Liver (tissue), 9 donors: ENCODE results near the gene FAM13B. TPM values are rescaled to one million over a fixed set of nuclear protein-coding genes. Genes with fewer than 3 reads are reported as not detected.

Source experiments
- DNase-seq: peaks from one replicate; pipeline ENCODE4 v3.0.0-alpha.2; 2017; ENCODE audit warnings: low spot score
- H3K27ac ChIP-seq, 2 donors: one replicate each; pipeline ENCODE4 v1.7.0; 2013; ENCODE audit warnings: inconsistent platforms in 2 of 2, low read length in 2 of 2, control low read depth in 1 of 2, low read depth in 1 of 2, mild to moderate bottlenecking in 1 of 2
- H3K27me3 ChIP-seq, 4 donors: one replicate each; pipeline versions ENCODE4 v1.6.1 to v1.7.0; 2013; ENCODE audit warnings: low read length in 3 of 4, inconsistent platforms in 1 of 4, mild to moderate bottlenecking in 1 of 4, moderate library complexity in 1 of 4; ENCODE audit not compliant: control insufficient read depth in 4 of 4, insufficient read depth in 4 of 4
- H3K36me3 ChIP-seq, 4 donors: one replicate each; pipeline versions ENCODE4 v1.6.1 to v1.7.0; 2013; ENCODE audit warnings: low read length in 3 of 4, mild to moderate bottlenecking in 3 of 4, low read depth in 1 of 4, moderate library complexity in 1 of 4; ENCODE audit not compliant: control insufficient read depth in 4 of 4, insufficient read depth in 3 of 4
- H3K4me1 ChIP-seq, 4 donors: one replicate each; pipeline versions ENCODE4 v1.6.1 to v1.7.0; 2013; ENCODE audit warnings: low read length in 3 of 4, mild to moderate bottlenecking in 3 of 4, moderate library complexity in 1 of 4; ENCODE audit not compliant: control insufficient read depth in 4 of 4, insufficient read depth in 4 of 4
- H3K4me3 ChIP-seq, 3 donors: one replicate each; pipeline versions ENCODE4 v1.6.1 to v1.7.0; 2013; ENCODE audit warnings: low read length in 3 of 3, control low read depth in 1 of 3, low read depth in 1 of 3, mild to moderate bottlenecking in 1 of 3
- H3K9ac ChIP-seq, 2 donors: one replicate each; pipeline ENCODE4 v1.7.0; 2013; ENCODE audit warnings: low read length in 2 of 2, mild to moderate bottlenecking in 2 of 2, moderate library complexity in 2 of 2, control low read depth in 1 of 2, low read depth in 1 of 2
- H3K9me3 ChIP-seq, 4 donors: one replicate each; pipeline versions ENCODE4 v1.6.1 to v1.7.0; 2013; ENCODE audit warnings: low read length in 3 of 4; ENCODE audit not compliant: control insufficient read depth in 4 of 4
- ATF3 ChIP-seq: IDR thresholded peaks from 2 replicates; pipeline ENCODE4 v1.6.1; 2016; ENCODE audit warnings: antibody characterized with exemption
- EGR1 ChIP-seq, 2 donors: IDR thresholded peaks; 2 replicates each; pipeline ENCODE4 v1.6.1; 2016 to 2018; ENCODE audit warnings: antibody characterized with exemption in 2 of 2, low read depth in 2 of 2
- FOXA1 ChIP-seq: IDR thresholded peaks from 2 replicates; pipeline ENCODE4 v1.6.1; 2016; ENCODE audit warnings: antibody characterized with exemption
- FOXA2 ChIP-seq: IDR thresholded peaks from 2 replicates; pipeline ENCODE4 v1.6.1; 2016; ENCODE audit warnings: antibody characterized with exemption
- GABPA ChIP-seq, 2 donors: IDR thresholded peaks in 1 of 2; conservative IDR thresholded peaks in 1 of 2; 2 replicates each; pipeline ENCODE4 v1.6.1; 2016; ENCODE audit warnings: antibody characterized with exemption in 2 of 2, mild to moderate bottlenecking in 1 of 2, moderate library complexity in 1 of 2
- HNF4A ChIP-seq, 2 donors: conservative IDR thresholded peaks; 2 replicates each; pipeline ENCODE4 v1.6.1; 2016; ENCODE audit warnings: antibody characterized with exemption in 2 of 2, mild to moderate bottlenecking in 2 of 2
- HNF4G ChIP-seq: IDR thresholded peaks from 2 replicates; pipeline ENCODE4 v1.6.1; 2016; ENCODE audit warnings: antibody characterized with exemption
- JUND ChIP-seq, 2 donors: IDR thresholded peaks; 2 replicates each; pipeline ENCODE4 v1.6.1; 2016; ENCODE audit warnings: antibody characterized with exemption in 2 of 2
- NR2F2 ChIP-seq: IDR thresholded peaks from 2 replicates; pipeline ENCODE4 v1.6.1; 2016; ENCODE audit warnings: antibody characterized with exemption
- RAD21 ChIP-seq, 2 donors: IDR thresholded peaks; 2 replicates each; pipeline ENCODE4 v1.6.1; 2016; ENCODE audit warnings: antibody characterized with exemption in 2 of 2, mild to moderate bottlenecking in 2 of 2
- RXRA ChIP-seq, 2 donors: IDR thresholded peaks; 2 replicates each; pipeline ENCODE4 v1.6.1; 2017 to 2018; ENCODE audit warnings: antibody characterized with exemption in 2 of 2, mild to moderate bottlenecking in 1 of 2
- SP1 ChIP-seq: IDR thresholded peaks from 2 replicates; pipeline ENCODE4 v1.6.1; 2018; ENCODE audit warnings: antibody characterized with exemption, mild to moderate bottlenecking
- TAF1 ChIP-seq: conservative IDR thresholded peaks from 2 replicates; pipeline ENCODE4 v1.6.1; 2016; ENCODE audit warnings: antibody characterized with exemption, mild to moderate bottlenecking
- YY1 ChIP-seq: IDR thresholded peaks from 2 replicates; pipeline ENCODE4 v1.6.1; 2016; ENCODE audit warnings: antibody characterized with exemption, mild to moderate bottlenecking
- WGBS: extraction: QIAGEN DNeasy Blood & Tissue Kit; methylation state at CpG from one replicate; pipeline ENCODE4 v1.1.7; 2013; 5-methylcytosine and 5-hydroxymethylcytosine counted together
- polyA plus RNA-seq, 2 donors: library from polyadenylated mRNA; stranded (reverse) in 1 of 2; unstranded in 1 of 2; fragments of 200-250 nt in 1 of 2; fragments of >200 nt in 1 of 2; fragmentation: Nextera tagmentation in 1 of 2; extraction: Ambion mirVana in 1 of 2; gene quantifications; one replicate each; pipeline versions ENCODE4 v1.2.1 to v1.2.3, GENCODE V29; 2013 to 2015
- total RNA-seq, 2 donors: library from RNA; depleted of rRNA; stranded (reverse); fragments of >200 nt; gene quantifications; one replicate each; pipeline ENCODE4 v1.2.3, GENCODE V29; 2014
- TF ChIP-seq, protein P1 (sequence below): IDR thresholded peaks from 2 replicates; pipeline ENCODE4 v1.6.1; 2016; ENCODE audit warnings: antibody characterized with exemption, mild to moderate bottlenecking
- TF ChIP-seq, protein P2 (sequence below): IDR thresholded peaks from 2 replicates; pipeline ENCODE4 v1.6.1; 2016; ENCODE audit warnings: antibody characterized with exemption
- TF ChIP-seq, protein P3 (sequence below): fragments of 150-350 bp; IDR thresholded peaks from 2 replicates; pipeline ENCODE4 v1.5.1; 2017; ENCODE audit warnings: improper control_type of control experiment, low read depth, low read length; ENCODE audit not compliant: missing input control
- TF ChIP-seq, protein P4 (sequence below): IDR thresholded peaks from 2 replicates; pipeline ENCODE4 v1.6.1; 2016; ENCODE audit warnings: antibody characterized with exemption
- donor health status: healthy.
- donor health status: healthy.
- donor health status: healthy.
- donor health status: healthy.
- donor health status: healthy.

FAM13B gene
- total and polyA plus RNA-seq, 4 donors = 4.3 to 19.0 (median 10.8) TPM

- WGBS = 95% methylated on average over 3 of the region's 3 CpGs
- Histone ChIP-seq H3K4me1 (peaks cover 0 to 5% (median 1%) of the 10 kb centered on the region in 4 donors), H3K9ac (no peak overlapping the region), H3K9me3 (no peaks in the 10 kb centered on the region), H3K27ac (no peak overlapping the region), H3K27me3 (no peaks in the 10 kb centered on the region), H3K36me3 (peaks cover 0 to 9% (median 7%) of the 10 kb centered on the region in 4 donors), H3K4me3 (no peak overlapping the region)
- TF ChIP-seq HNF4A (conservative IDR thresholded peaks at IDR 0.05) = no peak
- no peak for TF ChIP-seq JUND (IDR thresholded peaks at IDR 0.05)
- TF ChIP-seq RAD21 (IDR thresholded peaks at IDR 0.05) = no peak
- TF ChIP-seq, protein P1, sequence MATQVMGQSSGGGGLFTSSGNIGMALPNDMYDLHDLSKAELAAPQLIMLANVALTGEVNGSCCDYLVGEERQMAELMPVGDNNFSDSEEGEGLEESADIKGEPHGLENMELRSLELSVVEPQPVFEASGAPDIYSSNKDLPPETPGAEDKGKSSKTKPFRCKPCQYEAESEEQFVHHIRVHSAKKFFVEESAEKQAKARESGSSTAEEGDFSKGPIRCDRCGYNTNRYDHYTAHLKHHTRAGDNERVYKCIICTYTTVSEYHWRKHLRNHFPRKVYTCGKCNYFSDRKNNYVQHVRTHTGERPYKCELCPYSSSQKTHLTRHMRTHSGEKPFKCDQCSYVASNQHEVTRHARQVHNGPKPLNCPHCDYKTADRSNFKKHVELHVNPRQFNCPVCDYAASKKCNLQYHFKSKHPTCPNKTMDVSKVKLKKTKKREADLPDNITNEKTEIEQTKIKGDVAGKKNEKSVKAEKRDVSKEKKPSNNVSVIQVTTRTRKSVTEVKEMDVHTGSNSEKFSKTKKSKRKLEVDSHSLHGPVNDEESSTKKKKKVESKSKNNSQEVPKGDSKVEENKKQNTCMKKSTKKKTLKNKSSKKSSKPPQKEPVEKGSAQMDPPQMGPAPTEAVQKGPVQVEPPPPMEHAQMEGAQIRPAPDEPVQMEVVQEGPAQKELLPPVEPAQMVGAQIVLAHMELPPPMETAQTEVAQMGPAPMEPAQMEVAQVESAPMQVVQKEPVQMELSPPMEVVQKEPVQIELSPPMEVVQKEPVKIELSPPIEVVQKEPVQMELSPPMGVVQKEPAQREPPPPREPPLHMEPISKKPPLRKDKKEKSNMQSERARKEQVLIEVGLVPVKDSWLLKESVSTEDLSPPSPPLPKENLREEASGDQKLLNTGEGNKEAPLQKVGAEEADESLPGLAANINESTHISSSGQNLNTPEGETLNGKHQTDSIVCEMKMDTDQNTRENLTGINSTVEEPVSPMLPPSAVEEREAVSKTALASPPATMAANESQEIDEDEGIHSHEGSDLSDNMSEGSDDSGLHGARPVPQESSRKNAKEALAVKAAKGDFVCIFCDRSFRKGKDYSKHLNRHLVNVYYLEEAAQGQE = no peak
- TF ChIP-seq, protein P2, sequence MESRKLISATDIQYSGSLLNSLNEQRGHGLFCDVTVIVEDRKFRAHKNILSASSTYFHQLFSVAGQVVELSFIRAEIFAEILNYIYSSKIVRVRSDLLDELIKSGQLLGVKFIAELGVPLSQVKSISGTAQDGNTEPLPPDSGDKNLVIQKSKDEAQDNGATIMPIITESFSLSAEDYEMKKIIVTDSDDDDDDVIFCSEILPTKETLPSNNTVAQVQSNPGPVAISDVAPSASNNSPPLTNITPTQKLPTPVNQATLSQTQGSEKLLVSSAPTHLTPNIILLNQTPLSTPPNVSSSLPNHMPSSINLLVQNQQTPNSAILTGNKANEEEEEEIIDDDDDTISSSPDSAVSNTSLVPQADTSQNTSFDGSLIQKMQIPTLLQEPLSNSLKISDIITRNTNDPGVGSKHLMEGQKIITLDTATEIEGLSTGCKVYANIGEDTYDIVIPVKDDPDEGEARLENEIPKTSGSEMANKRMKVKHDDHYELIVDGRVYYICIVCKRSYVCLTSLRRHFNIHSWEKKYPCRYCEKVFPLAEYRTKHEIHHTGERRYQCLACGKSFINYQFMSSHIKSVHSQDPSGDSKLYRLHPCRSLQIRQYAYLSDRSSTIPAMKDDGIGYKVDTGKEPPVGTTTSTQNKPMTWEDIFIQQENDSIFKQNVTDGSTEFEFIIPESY = no peak
- no peak for DNase-seq
Measured at GRCh38 chr5:138022912-138023311, 10.0 kb downstream of the FAM13B start.

DNA sequence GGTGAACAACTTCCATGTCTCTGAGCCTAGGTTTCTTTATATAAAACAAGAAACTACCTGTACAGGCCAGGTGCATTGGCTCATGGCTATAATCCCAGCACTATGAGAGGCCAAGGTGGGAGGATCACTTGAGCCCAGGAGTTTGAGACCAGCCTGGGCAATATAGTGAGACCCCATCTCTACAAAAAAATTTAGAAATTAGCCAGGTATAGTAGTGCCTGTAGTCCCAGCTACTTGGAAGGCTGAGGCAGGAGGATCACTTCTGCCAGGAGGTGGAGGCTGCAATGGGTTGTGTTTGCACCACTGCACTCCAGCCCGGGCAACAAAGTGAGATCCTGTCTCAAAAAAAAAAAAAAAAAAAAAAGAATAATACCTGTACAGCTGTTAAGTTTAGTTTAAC is 11.1 kb downstream of the FAM13B start:
- H3K9ac ChIP-seq = no peak overlapping the region
- peaks cover 0 to 5% (median 1%) of the 10 kb centered on the region in 4 donors for H3K4me1 ChIP-seq
- no peaks in the 10 kb centered on the region for H3K9me3 ChIP-seq
- H3K4me3 ChIP-seq = no peak overlapping the region
- 0% methylated on average over 1 of the region's 1 CpG for WGBS
- H3K27me3 ChIP-seq = no peaks in the 10 kb centered on the region
- TF ChIP-seq TAF1 = no peak
- TF ChIP-seq, protein P2 = no peak
- TF ChIP-seq FOXA2 = no peak
- no peak for TF ChIP-seq RAD21 (IDR thresholded peaks at IDR 0.05)
- TF ChIP-seq NR2F2 = no peak
- TF ChIP-seq, protein P3, sequence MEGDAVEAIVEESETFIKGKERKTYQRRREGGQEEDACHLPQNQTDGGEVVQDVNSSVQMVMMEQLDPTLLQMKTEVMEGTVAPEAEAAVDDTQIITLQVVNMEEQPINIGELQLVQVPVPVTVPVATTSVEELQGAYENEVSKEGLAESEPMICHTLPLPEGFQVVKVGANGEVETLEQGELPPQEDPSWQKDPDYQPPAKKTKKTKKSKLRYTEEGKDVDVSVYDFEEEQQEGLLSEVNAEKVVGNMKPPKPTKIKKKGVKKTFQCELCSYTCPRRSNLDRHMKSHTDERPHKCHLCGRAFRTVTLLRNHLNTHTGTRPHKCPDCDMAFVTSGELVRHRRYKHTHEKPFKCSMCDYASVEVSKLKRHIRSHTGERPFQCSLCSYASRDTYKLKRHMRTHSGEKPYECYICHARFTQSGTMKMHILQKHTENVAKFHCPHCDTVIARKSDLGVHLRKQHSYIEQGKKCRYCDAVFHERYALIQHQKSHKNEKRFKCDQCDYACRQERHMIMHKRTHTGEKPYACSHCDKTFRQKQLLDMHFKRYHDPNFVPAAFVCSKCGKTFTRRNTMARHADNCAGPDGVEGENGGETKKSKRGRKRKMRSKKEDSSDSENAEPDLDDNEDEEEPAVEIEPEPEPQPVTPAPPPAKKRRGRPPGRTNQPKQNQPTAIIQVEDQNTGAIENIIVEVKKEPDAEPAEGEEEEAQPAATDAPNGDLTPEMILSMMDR = no peak
- no peak for TF ChIP-seq EGR1 (IDR thresholded peaks at IDR 0.05; ENCODE audit: low read depth in 2 of 2)
- no peak for TF ChIP-seq GABPA (IDR thresholded peaks at IDR 0.05 in 1 of 2, conservative IDR thresholded peaks at IDR 0.05 in 1 of 2)
- no peak for TF ChIP-seq HNF4G
- TF ChIP-seq, protein P1 = no peak
- TF ChIP-seq YY1 = no peak
- TF ChIP-seq, protein P4, sequence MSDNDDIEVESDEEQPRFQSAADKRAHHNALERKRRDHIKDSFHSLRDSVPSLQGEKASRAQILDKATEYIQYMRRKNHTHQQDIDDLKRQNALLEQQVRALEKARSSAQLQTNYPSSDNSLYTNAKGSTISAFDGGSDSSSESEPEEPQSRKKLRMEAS = no peak
- TF ChIP-seq JUND (IDR thresholded peaks at IDR 0.05) = no peak
- TF ChIP-seq HNF4A (conservative IDR thresholded peaks at IDR 0.05) = no peak
- TF ChIP-seq SP1 = no peak
- no peak for TF ChIP-seq FOXA1
- no peak for TF ChIP-seq ATF3
- no peak for TF ChIP-seq RXRA (IDR thresholded peaks at IDR 0.05)
- H3K36me3 ChIP-seq = peaks cover 0 to 11% (median 11%) of the 10 kb centered on the region in 4 donors
- H3K27ac ChIP-seq = no peak overlapping the region
- no peak for DNase-seq
